Loucy (cell line): ENCODE data around the gene CLIP1.

Experiments used
- H2AFZ ChIP-seq: fragments of 200-600 bp; sonication (generic); 2 replicates; pipeline ENCODE4 v1.6.0; 2016; ENCODE audit warnings: antibody characterized with exemption, mild to moderate bottlenecking, low read length, moderate library complexity
- H3F3A ChIP-seq: fragments of 200-600 bp; 2 replicates; pipeline ENCODE4 v1.6.0; 2016; ENCODE audit warnings: antibody characterized with exemption, low read depth, mild to moderate bottlenecking
- H3K27me3 ChIP-seq: fragments of 200-600 bp; sonication (generic); 2 replicates; pipeline ENCODE4 v1.6.1; 2014; ENCODE audit warnings: low read length, mild to moderate bottlenecking; ENCODE audit not compliant: insufficient read depth, poor library complexity, severe bottlenecking
- H3K36me3 ChIP-seq: fragments of 200-600 bp; sonication (generic); 2 replicates; pipeline ENCODE4 v1.6.1; 2016; ENCODE audit warnings: low read length; ENCODE audit not compliant: insufficient read depth
- H3K4me1 ChIP-seq: fragments of 200-600 bp; sonication (generic); 2 replicates; pipeline ENCODE4 v1.5.1; 2014; ENCODE audit warnings: low read length, mild to moderate bottlenecking; ENCODE audit not compliant: insufficient read depth, poor library complexity, severe bottlenecking
- H3K4me2 ChIP-seq: fragments of 200-600 bp; sonication (generic); 2 replicates; pipeline ENCODE4 v1.6.0; 2014; ENCODE audit warnings: antibody characterized with exemption, low read length, low read depth, mild to moderate bottlenecking; ENCODE audit not compliant: poor library complexity, severe bottlenecking
- H3K4me3 ChIP-seq: fragments of 200-600 bp; sonication (generic); 2 replicates; pipeline ENCODE4 v1.5.1; 2014; ENCODE audit warnings: low read length, mild to moderate bottlenecking, mixed read lengths; ENCODE audit not compliant: poor library complexity, severe bottlenecking
- H3K79me2 ChIP-seq: fragments of 200-600 bp; sonication (generic); 2 replicates; pipeline ENCODE4 v1.6.1; 2014; ENCODE audit warnings: low read length; ENCODE audit not compliant: insufficient read depth
- H3K9ac ChIP-seq: fragments of 200-600 bp; sonication (generic); 2 replicates; pipeline ENCODE4 v1.6.0; 2014; ENCODE audit warnings: mild to moderate bottlenecking, low read depth, low read length, moderate library complexity; ENCODE audit not compliant: poor library complexity, severe bottlenecking
- H3K9me2 ChIP-seq: fragments of 200-600 bp; sonication (generic); replicated peaks from 2 replicates; pipeline ENCODE4 v1.6.1; 2016; ENCODE audit warnings: low read depth, low read length, mixed read lengths
- H3K9me3 ChIP-seq: fragments of 200-600 bp; sonication (generic); 2 replicates; pipeline ENCODE4 v1.6.1; 2014; ENCODE audit warnings: mild to moderate bottlenecking, antibody characterized with exemption, low read length, low read depth; ENCODE audit not compliant: insufficient read depth
- H4K20me1 ChIP-seq: fragments of 200-600 bp; sonication (generic); 2 replicates; pipeline ENCODE4 v1.6.0; 2014; ENCODE audit warnings: antibody characterized with exemption, low read length, mild to moderate bottlenecking; ENCODE audit not compliant: insufficient read depth, poor library complexity, severe bottlenecking
- CTCF ChIP-seq: fragments of 200-600 bp; sonication (generic); conservative IDR thresholded peaks from 2 replicates; pipeline ENCODE4 v1.5.1; 2014; ENCODE audit warnings: mild to moderate bottlenecking, antibody characterized with exemption, low read length
- EZH2phosphoT487 ChIP-seq: fragments of 200-600 bp; IDR thresholded peaks from 2 replicates; pipeline ENCODE4 v1.6.1; 2018; ENCODE audit warnings: antibody characterized with exemption, mild to moderate bottlenecking, moderate library complexity, borderline replicate concordance

The CLIP1 gene

GRCh38 chr12:122250047-122250446, 172.4 kb downstream of the CLIP1 start:
- H3K4me1 ChIP-seq, result peaks cover 2% of the 10 kb centered on the region
- no peak overlapping the region for H3K4me2 ChIP-seq
- no peaks in the 10 kb centered on the region for H3K27me3 ChIP-seq
- no peak overlapping the region for H2AFZ ChIP-seq
- no peaks in the 10 kb centered on the region for H3F3A ChIP-seq
- H3K9ac ChIP-seq, result no peak overlapping the region
- H3K36me3 ChIP-seq, result peaks cover 12% of the 10 kb centered on the region; the same call in 1 of the 2 replicates
- H3K79me2 ChIP-seq, result no peaks in the 10 kb centered on the region
- no peaks in the 10 kb centered on the region for H3K9me3 ChIP-seq
- TF ChIP-seq CTCF (no peak), EZH2phosphoT487 (no peak)
- no peaks in the 10 kb centered on the region for H4K20me1 ChIP-seq
- no peaks in the 10 kb centered on the region for H3K9me2 ChIP-seq
- H3K4me3 ChIP-seq, result no peak overlapping the region

GRCh38 chr12:122245553-122245952, 176.9 kb downstream of the CLIP1 start:
- H3K36me3 ChIP-seq, result peaks cover 15% of the 10 kb centered on the region; the same call in 1 of the 2 replicates
- H4K20me1 ChIP-seq, result no peaks in the 10 kb centered on the region
- TF ChIP-seq EZH2phosphoT487 (no peak), CTCF (no peak)
- H3K9me3 ChIP-seq, result no peaks in the 10 kb centered on the region
- no peaks in the 10 kb centered on the region for H3K9me2 ChIP-seq
- H3K4me1 ChIP-seq, result peaks cover 18% of the 10 kb centered on the region
- no peaks in the 10 kb centered on the region for H3K79me2 ChIP-seq
- H2AFZ ChIP-seq, result no peak overlapping the region
- H3K4me3 ChIP-seq, result no peak overlapping the region
- peak overlapping the region; percentile 77 for H3K4me2 ChIP-seq
- H3F3A ChIP-seq, result peaks cover 3% of the 10 kb centered on the region; the same call in 1 of the 2 replicates
- no peak overlapping the region for H3K9ac ChIP-seq
- H3K27me3 ChIP-seq, result no peaks in the 10 kb centered on the region

- peaks cover 3% of the 10 kb centered on the region; the same call in 1 of the 2 replicates for H3F3A ChIP-seq
- peaks cover 12% of the 10 kb centered on the region; the same call in 1 of the 2 replicates for H3K36me3 ChIP-seq
- H3K4me2 ChIP-seq, result peak overlapping the region; percentile 77
- H3K9me2 ChIP-seq, result no peaks in the 10 kb centered on the region
- H3K27me3 ChIP-seq, result no peaks in the 10 kb centered on the region
- H3K9me3 ChIP-seq, result no peaks in the 10 kb centered on the region
- H3K4me3 ChIP-seq, result peak overlapping the region; percentile 66
- no peaks in the 10 kb centered on the region for H4K20me1 ChIP-seq
- peak overlapping the region; percentile 32 for H3K9ac ChIP-seq
- peak overlapping the region; percentile 48 for H2AFZ ChIP-seq
- no peaks in the 10 kb centered on the region for H3K79me2 ChIP-seq
- no peak for TF ChIP-seq EZH2phosphoT487
- TF ChIP-seq CTCF, result no peak
- peaks cover 18% of the 10 kb centered on the region for H3K4me1 ChIP-seq
Observed at GRCh38 chr12:122244565-122245371, 177.7 kb downstream of the CLIP1 start.
